Suprapubic skin (tissue), 4 donors: Measurements from ENCODE around the gene USP35. TPM values are rescaled to one million over a fixed set of nuclear protein-coding genes. Genes with fewer than 3 reads are reported as not detected.

ENCODE experiments used
- DNase-seq, 2 donors: peaks; one replicate each; pipeline ENCODE4 v3.0.0-alpha.2; 2019; ENCODE audit warnings: low spot score in 2 of 2
- H3K27ac ChIP-seq: fragments of 200-600 bp; sonication (generic); one replicate; pipeline ENCODE4 v1.5.1; 2019
- H3K27me3 ChIP-seq: fragments of 200-600 bp; sonication (generic); one replicate; pipeline ENCODE4 v1.5.1; 2019
- H3K36me3 ChIP-seq: fragments of 200-600 bp; sonication (generic); one replicate; pipeline ENCODE4 v1.5.1; 2019
- H3K4me1 ChIP-seq: fragments of 200-600 bp; sonication (generic); one replicate; pipeline ENCODE4 v1.5.1; 2019
- H3K4me3 ChIP-seq: fragments of 200-600 bp; sonication (generic); one replicate; pipeline ENCODE4 v1.5.1; 2019; ENCODE audit warnings: mild to moderate bottlenecking
- H3K9me3 ChIP-seq: fragments of 200-600 bp; sonication (generic); one replicate; pipeline ENCODE4 v1.5.1; 2019
- CTCF ChIP-seq, 2 donors: fragments of 200-600 bp in 1 of 2; fragments of 450-650 bp in 1 of 2; sonication (generic) in 1 of 2; IDR thresholded peaks; one replicate each; pipeline ENCODE4 v1.5.1; 2016 to 2019; ENCODE audit warnings: antibody characterized with exemption in 2 of 2, mild to moderate bottlenecking in 1 of 2, moderate library complexity in 1 of 2
- EP300 ChIP-seq: sonication (generic); formaldehyde crosslinking; IDR thresholded peaks from one replicate; pipeline ENCODE4 v1.6.1; 2017; ENCODE audit warnings: antibody characterized with exemption
- POLR2A ChIP-seq, 2 donors: fragments of 450-650 bp; IDR thresholded peaks; one replicate each; pipeline ENCODE4 v1.6.1; 2017; ENCODE audit warnings: antibody characterized with exemption in 2 of 2, mild to moderate bottlenecking in 2 of 2, moderate library complexity in 2 of 2
- POLR2AphosphoS5 ChIP-seq, 3 donors: sonication (generic); formaldehyde crosslinking; IDR thresholded peaks; one replicate each; pipeline ENCODE4 v1.6.1; 2017; ENCODE audit warnings: antibody characterized with exemption in 3 of 3
- WGBS: methylation state at CpG from one replicate; pipeline ENCODE4 v1.1.5; 2018; 5-methylcytosine and 5-hydroxymethylcytosine counted together
- total RNA-seq, 4 donors: library from RNA; depleted of rRNA; stranded (reverse); fragments of >200 nt; gene quantifications; one replicate each; pipeline ENCODE4 v1.1.0, GENCODE V29; 2016

The USP35 gene
- total RNA-seq, 4 donors from 2014 or later: 2.3 to 9.6 (median 5.6) TPM

- Histone ChIP-seq H3K4me3 (no peak overlapping the region), H3K4me1 (no peaks in the 10 kb centered on the region), H3K27ac (no peak overlapping the region), H3K9me3 (no peaks in the 10 kb centered on the region), H3K27me3 (no peaks in the 10 kb centered on the region), H3K36me3 (no peaks in the 10 kb centered on the region)
- DNase-seq: no peak
- 72% methylated on average over 2 of the region's 2 CpGs for WGBS
- TF ChIP-seq CTCF (IDR thresholded peaks at IDR 0.05) (no peak), POLR2A (IDR thresholded peaks at IDR 0.05) (no peak), POLR2AphosphoS5 (IDR thresholded peaks at IDR 0.05) (no peak)
Observed at GRCh38 chr11:78147807-78148206, 40.9 kb upstream of the USP35 start.

GRCh38 chr11:78149646-78150045, 39.1 kb upstream of the USP35 start:
- Histone ChIP-seq H3K27ac (no peak overlapping the region), H3K9me3 (no peaks in the 10 kb centered on the region), H3K27me3 (no peaks in the 10 kb centered on the region), H3K36me3 (no peaks in the 10 kb centered on the region), H3K4me1 (no peaks in the 10 kb centered on the region), H3K4me3 (no peak overlapping the region)
- TF ChIP-seq CTCF (IDR thresholded peaks at IDR 0.05) (no peak), POLR2A (IDR thresholded peaks at IDR 0.05) (no peak), EP300 (no peak), POLR2AphosphoS5 (IDR thresholded peaks at IDR 0.05) (no peak)
- 40% methylated on average over 1 of the region's 1 CpG for WGBS
- no peak for DNase-seq

GRCh38 chr11:78150346-78150745, 38.4 kb upstream of the USP35 start:
- Histone ChIP-seq H3K27ac (no peak overlapping the region), H3K27me3 (no peaks in the 10 kb centered on the region), H3K4me3 (no peak overlapping the region), H3K4me1 (no peaks in the 10 kb centered on the region), H3K9me3 (no peaks in the 10 kb centered on the region), H3K36me3 (no peaks in the 10 kb centered on the region)
- no peak for DNase-seq
- TF ChIP-seq EP300: no peak
- TF ChIP-seq POLR2A (IDR thresholded peaks at IDR 0.05): no peak
- TF ChIP-seq POLR2AphosphoS5 (IDR thresholded peaks at IDR 0.05): no peak
- TF ChIP-seq CTCF (IDR thresholded peaks at IDR 0.05): no peak
- 99% methylated on average over 4 of the region's 4 CpGs for WGBS

GRCh38 chr11:78150754-78151153, 38.0 kb upstream of the USP35 start:
- Histone ChIP-seq H3K4me1 (no peaks in the 10 kb centered on the region), H3K9me3 (no peaks in the 10 kb centered on the region), H3K27me3 (no peaks in the 10 kb centered on the region), H3K4me3 (no peak overlapping the region), H3K36me3 (no peaks in the 10 kb centered on the region), H3K27ac (no peak overlapping the region)
- DNase-seq: no peak
- TF ChIP-seq POLR2A (IDR thresholded peaks at IDR 0.05) (no peak), EP300 (no peak), CTCF (IDR thresholded peaks at IDR 0.05) (no peak), POLR2AphosphoS5 (IDR thresholded peaks at IDR 0.05) (no peak)

GRCh38 chr11:78151804-78152203, 36.9 kb upstream of the USP35 start:
- H3K36me3 ChIP-seq: no peaks in the 10 kb centered on the region
- no peaks in the 10 kb centered on the region for H3K4me1 ChIP-seq
- DNase-seq: no peak
- no peak overlapping the region for H3K4me3 ChIP-seq
- TF ChIP-seq POLR2AphosphoS5 (IDR thresholded peaks at IDR 0.05): no peak
- no peak for TF ChIP-seq CTCF (IDR thresholded peaks at IDR 0.05)
- no peak for TF ChIP-seq POLR2A (IDR thresholded peaks at IDR 0.05)
- TF ChIP-seq EP300: no peak
- no peak overlapping the region for H3K27ac ChIP-seq
- H3K27me3 ChIP-seq: no peaks in the 10 kb centered on the region
- no peaks in the 10 kb centered on the region for H3K9me3 ChIP-seq
